CD14-positive monocyte (primary cell): ENCODE results near the gene RPS25. TPM values are rescaled to one million over a fixed set of nuclear protein-coding genes. Genes with fewer than 3 reads are reported as not detected.
A peak's percentile ranks its signal among the peaks of the same experiment; 100 is the strongest.
"Not testable (repeated sequence)": the region's sequence is repeated elsewhere in the genome, so short reads cannot be mapped to it uniquely, and the experiment has no call there.

Experiments used
- DNase-seq, 3 donors: peaks; one replicate each; pipeline ENCODE4 v3.0.0-alpha.2; 2011 to 2022
- H2AFZ ChIP-seq: 2 replicates; pipeline ENCODE4 v1.6.0; 2012; ENCODE audit warnings: mild to moderate bottlenecking, low read depth, low read length, inconsistent platforms; ENCODE audit not compliant: insufficient read depth, poor library complexity, severe bottlenecking
- H3K27ac ChIP-seq, 2 donors: 1 replicate in 1 of 2; 2 replicates in 1 of 2; pipeline ENCODE4 v1.5.1; 2012 to 2013; ENCODE audit warnings: low read length in 2 of 2, control low read depth in 1 of 2, inconsistent platforms in 1 of 2, low read depth in 1 of 2, mild to moderate bottlenecking in 1 of 2
- H3K27me3 ChIP-seq, 2 donors: one replicate each; pipeline versions ENCODE4 v1.6.0 to v1.6.1; 2011 to 2013; ENCODE audit warnings: low read length in 2 of 2; ENCODE audit not compliant: control insufficient read depth in 2 of 2, insufficient read depth in 2 of 2
- H3K36me3 ChIP-seq, 2 donors: replicated peaks in 1 of 2; 1 replicate in 1 of 2; 2 replicates in 1 of 2; pipeline versions ENCODE4 v1.5.1 to v1.6.1; 2012 to 2013; ENCODE audit warnings: low read length in 2 of 2, control low read depth in 1 of 2, inconsistent platforms in 1 of 2, mild to moderate bottlenecking in 1 of 2; ENCODE audit not compliant: insufficient read depth in 2 of 2, control insufficient read depth in 1 of 2
- H3K4me1 ChIP-seq, 2 donors: 1 replicate in 1 of 2; 2 replicates in 1 of 2; pipeline versions ENCODE4 v1.5.1 to v1.6.1; 2012 to 2013; ENCODE audit warnings: low read length in 2 of 2, control low read depth in 1 of 2, inconsistent platforms in 1 of 2, mild to moderate bottlenecking in 1 of 2, moderate library complexity in 1 of 2; ENCODE audit not compliant: insufficient read depth in 2 of 2, control insufficient read depth in 1 of 2
- H3K4me2 ChIP-seq: replicated peaks from 2 replicates; pipeline ENCODE3; 2012; ENCODE audit warnings: low read length, moderate library complexity, mild to moderate bottlenecking; ENCODE audit not compliant: poor library complexity, severe bottlenecking; ENCODE audit errors: extremely low read depth
- H3K4me3 ChIP-seq, 3 experiments: fragments of 200-600 bp in 1 of 3; sonication (generic) in 1 of 3; replicated peaks in 1 of 3; 1 replicate in 2 of 3; 2 replicates in 1 of 3; pipeline ENCODE4 v1.5.1; 2011 to 2013; ENCODE audit warnings: low read length in 3 of 3, mild to moderate bottlenecking in 3 of 3, control low read depth in 2 of 3, low read depth in 2 of 3, inconsistent platforms in 1 of 3, moderate library complexity in 1 of 3
- H3K79me2 ChIP-seq: 2 replicates; pipeline ENCODE4 v1.6.0; 2012; ENCODE audit warnings: mild to moderate bottlenecking, control low read depth, inconsistent platforms, low read length, moderate library complexity; ENCODE audit not compliant: insufficient read depth
- H3K9ac ChIP-seq: 2 replicates; pipeline ENCODE4 v1.6.0; 2017; ENCODE audit warnings: low read length, mild to moderate bottlenecking; ENCODE audit not compliant: insufficient read depth, poor library complexity, severe bottlenecking
- H3K9me3 ChIP-seq, 2 donors: replicated peaks in 1 of 2; 1 replicate in 1 of 2; 2 replicates in 1 of 2; pipeline versions ENCODE4 v1.5.1 to v1.6.1; 2012 to 2013; ENCODE audit warnings: low read length in 2 of 2, control low read depth in 1 of 2; ENCODE audit not compliant: control insufficient read depth in 1 of 2, insufficient read depth in 1 of 2
- H4K20me1 ChIP-seq: 2 replicates; pipeline ENCODE4 v1.6.0; 2012; ENCODE audit warnings: mild to moderate bottlenecking, low read length, control low read depth, moderate library complexity; ENCODE audit not compliant: insufficient read depth
- H3K27ac Mint-ChIP-seq, 7 donors: one replicate each; pipeline ENCODE4 v1.8.0; 2020; ENCODE audit warnings: mild to moderate bottlenecking in 7 of 7, mixed read lengths in 7 of 7, moderate library complexity in 6 of 7, inconsistent platforms in 2 of 7
- H3K27me3 Mint-ChIP-seq, 3 donors: one replicate each; pipeline ENCODE4 v1.8.0; 2021 to 2022; ENCODE audit warnings: low read depth in 3 of 3, mild to moderate bottlenecking in 3 of 3, mixed read lengths in 3 of 3, moderate library complexity in 3 of 3, inconsistent platforms in 1 of 3
- H3K36me3 Mint-ChIP-seq, 2 donors: one replicate each; pipeline ENCODE4 v1.8.0; 2020; ENCODE audit warnings: mixed read lengths in 2 of 2, inconsistent platforms in 1 of 2, mild to moderate bottlenecking in 1 of 2
- H3K4me1 Mint-ChIP-seq: one replicate; pipeline ENCODE4 v1.8.0; 2020; ENCODE audit warnings: mild to moderate bottlenecking, mixed read lengths
- H3K4me3 Mint-ChIP-seq, 2 donors: one replicate each; pipeline ENCODE4 v1.8.0; 2020; ENCODE audit warnings: mild to moderate bottlenecking in 2 of 2, mixed read lengths in 2 of 2, moderate library complexity in 1 of 2
- H3K9me3 Mint-ChIP-seq, 7 donors: one replicate each; pipeline ENCODE4 v1.8.0; 2020 to 2022; ENCODE audit warnings: mixed read lengths in 7 of 7, mild to moderate bottlenecking in 6 of 7, moderate library complexity in 6 of 7, inconsistent platforms in 2 of 7
- CTCF ChIP-seq: fragments of 200-600 bp; IDR thresholded peaks from one replicate; pipeline ENCODE4 v1.8.0; 2022; ENCODE audit warnings: antibody characterized with exemption, mild to moderate bottlenecking
- WGBS: methylation state at CpG from one replicate; pipeline ENCODE4 v1.1.5; 2013; ENCODE audit warnings: missing lambda C conversion rate; ENCODE audit not compliant: insufficient coverage; 5-methylcytosine and 5-hydroxymethylcytosine counted together
- intact Hi-C, 2 donors: fragments of 100-400 bp; cut with micrococcal nuclease; formaldehyde crosslinking; loops; one replicate each; pipeline versions ENCODE4 v1.15.0 to v1.15.1; 2023
- polyA plus RNA-seq, 3 donors: library from polyadenylated mRNA; depleted of rRNA in 1 of 3; unstranded in 2 of 3; stranded (reverse) in 1 of 3; fragments of 300-500 nt in 2 of 3; fragments of >200 nt in 1 of 3; fragmentation: Illumina TruSeq in 2 of 3; gene quantifications; 1 replicate in 2 of 3; 2 replicates in 1 of 3; pipeline ENCODE4 v1.2.3, GENCODE V29; 2012 to 2021

RPS25 gene
- polyA plus RNA-seq, 3 donors, result 1,137 to 1,336 (median 1,264) TPM

- H2AFZ ChIP-seq, result no peak overlapping the region
- H3K9me3 ChIP-seq, result no peaks in the 10 kb centered on the region
- WGBS, result no CpG with 5 or more reads among the region's 4 CpGs
- Mint-ChIP-seq H3K4me1 (peaks cover 11% of the 10 kb centered on the region), H3K27me3 (peaks cover 0 to 5% (median 0%) of the 10 kb centered on the region in 3 donors), H3K9me3 (no peaks in the 10 kb centered on the region), H3K4me3 (no peak overlapping the region), H3K36me3 (peaks cover 21 to 29% of the 10 kb centered on the region in 2 donors), H3K27ac (no peak overlapping the region)
- no peaks in the 10 kb centered on the region for H3K79me2 ChIP-seq
- no peak for TF ChIP-seq CTCF
- no peak overlapping the region for H3K27ac ChIP-seq
- no peak overlapping the region for H3K4me2 ChIP-seq
- intact Hi-C loops, result no loop called here
- DNase-seq, result no peak
- no peak overlapping the region for H3K9ac ChIP-seq
- no peaks in the 10 kb centered on the region for H3K27me3 ChIP-seq
- H3K36me3 ChIP-seq, result peaks cover 10 to 28% of the 10 kb centered on the region in 2 donors
- H3K4me3 ChIP-seq, result no peak overlapping the region
- no peaks in the 10 kb centered on the region for H4K20me1 ChIP-seq
- no peaks in the 10 kb centered on the region for H3K4me1 ChIP-seq
These were observed 23.8 kb upstream of the RPS25 start for GRCh38 chr11:119041821-119042514.

- intact Hi-C loops, H3K36me3 ChIP-seq, H3K9me3 Mint-ChIP-seq, H3K9ac ChIP-seq, H3K9me3 ChIP-seq, H3K27ac Mint-ChIP-seq, H3K27me3 Mint-ChIP-seq, H3K27ac ChIP-seq, H3K27me3 ChIP-seq, DNase-seq, H3K36me3 Mint-ChIP-seq, H3K4me2 ChIP-seq, H3K79me2 ChIP-seq, H3K4me3 ChIP-seq, H3K4me1 ChIP-seq, H4K20me1 ChIP-seq: not testable (repeated sequence)
- H2AFZ ChIP-seq, result peak overlapping the region; percentile 65
- no CpG with 5 or more reads among the region's 11 CpGs for WGBS
- H3K4me1 Mint-ChIP-seq, result peaks cover 11% of the 10 kb centered on the region
- H3K4me3 Mint-ChIP-seq, result peak overlapping the region; percentile 16 to 62
These were observed 21.3 kb upstream of the RPS25 start for GRCh38 chr11:119039471-119039870.
